Measurements from ENCODE around the gene KRT13.

The KRT13 gene

GRCh38 chr17:41494524-41494923 is 10.9 kb downstream of the KRT13 start:
- no peak for DNase-seq (ENCODE audit: low spot score)

DNA sequence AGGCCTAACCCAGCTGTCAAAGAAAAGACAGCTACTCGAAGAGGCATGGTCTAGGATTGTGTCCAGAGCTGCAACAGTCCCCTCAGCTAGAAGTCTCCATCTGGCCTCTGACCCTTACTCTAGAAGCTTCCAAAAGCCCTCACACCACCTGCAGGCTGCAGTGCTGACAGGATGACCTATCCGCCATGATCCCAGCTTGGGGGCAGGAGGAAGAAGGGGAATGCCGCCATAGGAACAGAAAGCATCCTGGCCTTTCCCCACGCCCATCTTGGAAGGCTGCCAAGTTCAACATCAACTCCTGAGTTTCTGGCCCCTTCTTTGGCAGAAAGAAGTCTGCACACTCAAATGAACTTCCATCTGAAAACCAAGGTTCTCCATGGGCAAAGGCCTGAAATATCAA is 12.6 kb downstream of the KRT13 start:
- no peak for DNase-seq (ENCODE audit: low spot score)

DNA sequence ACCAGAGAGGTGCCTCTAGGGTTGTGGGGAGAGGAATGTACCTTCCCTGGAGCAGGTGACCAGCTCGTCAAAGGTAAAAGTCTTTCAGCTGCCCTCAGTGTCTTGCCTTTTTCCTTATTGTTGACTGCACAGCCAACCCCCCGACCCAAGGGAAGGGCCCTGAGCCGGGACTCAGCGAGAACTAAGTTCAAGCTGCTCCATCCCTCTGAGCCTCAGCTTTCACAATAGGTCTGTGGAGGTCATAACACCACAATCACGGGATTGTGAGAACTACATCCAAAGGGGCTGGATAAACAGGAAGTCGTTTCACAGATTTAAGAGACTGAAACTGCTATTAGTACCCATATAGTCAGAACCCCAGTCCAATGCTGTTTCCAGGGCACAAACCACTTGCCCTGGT is 13.1 kb downstream of the KRT13 start:
- no peak for DNase-seq (ENCODE audit: low spot score)

DNA sequence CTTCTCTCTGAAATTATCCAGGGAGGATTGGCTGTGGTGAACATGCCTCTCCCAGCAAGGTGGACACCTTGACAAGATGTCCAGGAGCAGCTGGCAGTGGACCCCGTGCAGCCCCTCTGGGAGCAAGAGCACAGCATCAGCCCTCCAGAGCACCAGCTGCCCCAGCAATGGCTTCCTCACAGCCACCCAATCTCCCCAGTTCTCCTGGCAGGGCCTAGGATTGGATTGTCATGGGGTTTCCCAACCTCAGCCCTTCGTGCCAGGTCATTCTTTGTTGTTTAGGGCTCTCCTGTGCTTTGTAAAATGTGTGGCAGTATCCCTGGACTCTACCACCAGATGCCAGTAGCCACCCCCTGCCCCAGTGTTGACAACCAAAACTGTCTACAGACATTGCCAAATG is 13.9 kb downstream of the KRT13 start:
- DNase-seq (ENCODE audit: low spot score) = no peak

DNA sequence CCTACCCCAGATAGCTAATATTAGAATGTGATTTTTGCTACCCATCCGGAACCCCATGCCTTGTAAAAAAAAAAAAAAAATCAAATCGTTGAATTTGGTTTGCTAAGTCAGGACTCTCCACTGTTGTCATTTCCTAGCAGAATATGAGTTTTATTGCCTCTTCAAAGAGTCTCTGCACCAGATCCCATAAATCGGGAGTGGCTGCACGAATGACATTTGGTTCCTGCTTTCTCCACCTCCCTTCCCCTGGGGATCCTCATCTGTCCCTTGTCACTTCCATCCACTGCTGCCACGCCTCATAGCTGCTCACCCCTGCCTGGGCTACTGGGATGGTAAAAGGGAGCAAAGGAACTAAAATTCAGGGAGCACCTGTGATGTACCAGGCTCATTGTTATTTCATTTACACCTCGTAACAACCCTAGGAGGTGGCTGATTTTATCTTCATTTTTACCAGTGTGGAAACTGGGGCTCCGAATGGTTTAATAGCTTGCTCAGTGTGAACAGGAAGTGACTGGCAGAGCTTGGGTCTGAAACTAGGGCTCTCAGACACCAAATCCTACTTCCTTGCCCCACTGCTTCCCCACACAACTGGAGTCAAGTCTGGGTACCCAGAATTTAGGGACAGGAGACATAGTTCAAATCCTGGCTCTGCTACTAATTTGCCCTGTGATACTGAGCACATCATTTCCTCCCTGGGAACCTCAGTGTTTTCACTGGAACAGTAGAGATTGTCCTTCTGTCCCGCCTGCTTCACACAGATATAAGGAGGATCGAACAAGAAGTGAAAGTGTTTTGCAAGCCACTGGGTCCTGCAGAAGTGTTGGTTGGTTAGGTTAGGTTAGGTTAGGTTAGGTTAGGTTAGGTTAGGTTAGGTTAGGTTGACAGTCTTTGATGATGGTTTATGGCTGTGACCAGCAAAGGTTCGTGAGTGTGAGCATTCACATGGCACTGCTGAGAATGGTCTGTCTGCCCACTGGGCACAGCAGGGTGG is 15.1 kb downstream of the KRT13 start:
- no peak for DNase-seq (ENCODE audit: low spot score)

- DNase-seq (ENCODE audit: low spot score) = no peak
Observed at GRCh38 chr17:41489531-41489930, 15.9 kb downstream of the KRT13 start, which contains the start of gene KRT36. TSS of gene KRT36 (minus strand) at chr17:41489910. CDS start at chr17:41489864, 46 bp downstream.

GRCh38 chr17:41486809-41487530 is 18.4 kb downstream of the KRT13 start:
- DNase-seq (ENCODE audit: low spot score) = peak; percentile 8

DNA sequence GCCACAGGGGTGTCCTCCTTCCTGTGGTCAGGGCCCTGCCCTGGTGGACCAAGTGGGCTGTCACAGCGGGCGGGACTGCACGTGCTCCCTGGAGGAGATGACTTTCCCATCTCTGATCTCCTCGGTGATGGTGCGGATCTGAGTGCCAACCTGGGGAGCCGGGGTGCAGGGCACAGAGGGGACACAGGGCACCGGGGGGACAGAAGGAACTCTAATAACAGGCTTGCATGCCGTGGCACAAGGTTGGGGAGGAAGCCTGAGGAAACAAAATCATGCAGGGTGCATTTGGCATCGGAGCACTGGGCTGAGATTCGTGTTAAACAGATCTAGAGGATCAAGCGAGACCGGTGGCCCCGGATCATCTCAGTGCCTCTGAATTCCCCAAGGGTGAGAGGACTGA is 19.1 kb downstream of the KRT13 start:
- DNase-seq (ENCODE audit: low spot score) = no peak

GRCh38 chr17:41484920-41485904 is 20.2 kb downstream of the KRT13 start:
- DNase-seq (ENCODE audit: low spot score) = no peak

DNA sequence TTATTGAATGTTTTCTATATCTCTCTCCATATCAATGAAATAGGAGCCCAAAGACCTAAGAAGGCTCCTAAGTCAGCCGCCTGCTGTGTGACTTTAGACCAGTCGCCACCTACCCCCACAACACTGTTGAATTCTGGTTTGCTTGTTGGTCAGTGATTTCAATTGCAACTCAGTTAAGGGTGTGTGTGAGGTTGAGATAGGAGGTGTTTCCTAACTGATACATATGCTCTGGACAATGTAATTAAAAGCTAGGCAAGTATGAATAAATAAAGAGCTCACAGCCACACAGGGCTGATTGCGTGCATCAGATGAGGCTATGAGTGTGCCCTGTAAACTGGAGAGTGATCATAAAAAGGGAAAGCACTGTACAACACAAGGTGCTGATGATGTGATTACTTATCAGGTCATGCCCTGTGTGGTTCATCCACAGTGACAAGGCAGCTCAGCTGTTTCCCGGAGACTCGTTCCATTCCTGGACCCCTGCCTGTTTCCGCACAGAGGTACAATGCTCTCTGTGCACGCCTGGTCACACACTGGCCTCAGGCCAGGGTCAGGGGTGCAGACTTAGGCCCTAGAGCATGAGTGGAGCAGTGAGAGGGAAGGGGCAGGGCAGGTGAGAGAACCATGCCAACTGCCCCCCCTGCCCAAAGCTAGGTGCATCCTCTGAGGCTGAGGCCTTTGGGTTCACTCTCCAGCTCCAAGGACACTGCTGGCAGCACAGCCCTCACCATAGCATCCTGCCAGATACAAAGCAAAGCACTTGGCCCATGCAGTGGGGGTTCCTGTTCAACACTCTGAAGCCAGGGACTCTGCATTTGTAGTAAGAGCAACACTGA is 21.2 kb downstream of the KRT13 start:
- DNase-seq (ENCODE audit: low spot score) = no peak

- DNase-seq (ENCODE audit: low spot score) = no peak
Observed at GRCh38 chr17:41483531-41483930, 21.9 kb downstream of the KRT13 start.

DNA sequence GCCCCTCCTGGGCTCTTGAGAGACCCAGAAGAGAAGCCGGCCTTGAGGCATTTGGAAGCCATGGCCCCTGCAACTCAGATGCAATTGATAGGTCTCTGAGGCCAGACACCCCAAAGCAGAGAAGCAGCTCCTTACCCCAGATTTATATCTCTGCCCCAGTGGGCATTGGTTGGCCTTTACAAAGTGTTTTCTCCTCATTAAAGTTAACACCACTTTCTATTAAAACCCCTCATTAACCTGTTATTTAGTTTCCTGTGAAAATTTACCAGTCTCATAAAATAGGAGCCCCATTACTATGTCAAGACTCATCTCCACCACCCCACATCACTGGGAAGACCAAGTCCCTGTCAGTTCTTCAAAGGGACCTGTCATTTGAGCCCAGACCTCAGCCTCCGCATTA is 24.4 kb downstream of the KRT13 start, which contains the start of gene KRT35:
Gene KRT35, minus strand, starts transcription at position 116 of the 400 bp plus-strand sequence. Its CDS starts 54 bp downstream, at position 62.
- no peak for DNase-seq (ENCODE audit: low spot score)

GRCh38 chr17:41480581-41480980 is 24.8 kb downstream of the KRT13 start:
- DNase-seq (ENCODE audit: low spot score) = no peak

DNA sequence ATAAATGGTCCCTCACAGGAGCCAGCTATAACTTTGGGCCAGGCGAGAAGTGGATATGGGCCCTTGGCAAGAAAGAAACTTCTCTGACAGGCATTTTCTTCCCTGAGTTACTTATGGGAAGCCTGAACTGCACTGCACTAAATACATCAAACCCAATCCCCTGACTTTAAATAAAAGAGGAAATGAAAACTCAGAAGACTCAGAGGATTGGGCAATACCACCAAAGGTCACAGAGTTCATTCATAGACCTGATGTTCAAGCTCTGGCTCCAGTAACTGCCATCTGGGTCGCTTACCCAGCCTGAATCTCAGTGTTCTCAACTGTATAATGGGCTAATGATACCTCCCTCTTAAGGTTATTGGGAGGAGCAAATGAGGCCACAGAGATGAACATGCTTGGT is 25.3 kb downstream of the KRT13 start:
- DNase-seq (ENCODE audit: low spot score) = no peak

DNA sequence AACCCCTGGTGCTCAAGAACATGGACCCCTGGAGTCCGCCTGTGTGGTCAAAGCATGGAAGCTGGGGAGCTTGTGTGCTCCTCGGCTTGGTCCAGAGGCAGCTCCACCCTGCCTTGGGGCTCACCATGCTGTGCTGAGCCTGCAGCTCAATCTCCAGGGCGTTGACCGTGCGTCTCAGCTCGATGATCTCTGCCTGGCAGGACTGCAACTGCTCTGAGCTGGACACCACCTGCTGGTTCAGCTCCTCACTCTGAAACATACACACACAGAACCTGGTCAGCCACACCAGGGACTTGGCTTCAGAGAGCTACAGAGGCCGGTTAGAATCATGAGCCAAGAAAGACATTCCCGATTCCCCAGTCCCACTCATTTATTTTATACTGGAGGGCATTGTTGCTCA is 27.2 kb downstream of the KRT13 start:
- DNase-seq (ENCODE audit: low spot score) = no peak

GRCh38 chr17:41476866-41477815 is 28.3 kb downstream of the KRT13 start:
- no peak for DNase-seq (ENCODE audit: low spot score)

- no peak for DNase-seq (ENCODE audit: low spot score)
Observed at GRCh38 chr17:41475421-41475820, 30.0 kb downstream of the KRT13 start.

- no peak for DNase-seq (ENCODE audit: low spot score)
Observed at GRCh38 chr17:41474863-41475262, 30.5 kb downstream of the KRT13 start.

GRCh38 chr17:41468346-41468745 is 37.1 kb downstream of the KRT13 start:
- no peak for DNase-seq (ENCODE audit: low spot score)

DNA sequence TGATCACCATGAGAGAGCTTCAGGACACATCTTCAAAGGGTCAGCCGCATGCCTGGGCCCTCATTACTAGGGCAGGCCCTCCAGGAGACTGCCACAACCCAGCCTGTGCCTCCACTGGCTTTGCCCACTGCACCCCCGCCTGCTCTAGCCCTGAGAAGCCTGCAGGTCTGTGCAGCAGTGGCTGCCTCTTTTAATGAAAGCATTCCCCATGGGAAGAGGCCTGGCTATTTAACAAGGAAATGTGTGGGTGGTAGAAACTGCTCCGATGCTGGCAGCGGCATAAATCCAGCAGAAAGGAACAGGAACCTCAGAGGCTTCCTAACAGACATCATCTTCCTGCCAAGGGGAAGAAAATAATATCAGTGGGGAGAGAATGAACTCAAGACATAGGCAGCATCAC is 37.9 kb downstream of the KRT13 start:
- DNase-seq (ENCODE audit: low spot score) = no peak
